GM12875 (cell line): Measurements from ENCODE around the gene ZYG11B.
"Not testable (repeated sequence)": the region's sequence is repeated elsewhere in the genome, so short reads cannot be mapped to it uniquely, and the experiment has no call there.

Experiments
- H3K4me3 ChIP-seq: one replicate; pipeline ENCODE4 v1.5.1; 2011; ENCODE audit warnings: low read depth, low read length, control low read depth
- CTCF ChIP-seq: IDR thresholded peaks from 2 replicates; pipeline ENCODE4 v1.5.1; 2011; ENCODE audit warnings: low read depth, mild to moderate bottlenecking, control low read depth, inconsistent platforms, low read length, moderate library complexity, borderline replicate concordance; ENCODE audit not compliant: insufficient read depth

Gene ZYG11B

GRCh38 chr1:52857443-52857842 lies 131.2 kb downstream of the ZYG11B start:
- no peak for TF ChIP-seq CTCF
- no peak overlapping the region for H3K4me3 ChIP-seq

DNA sequence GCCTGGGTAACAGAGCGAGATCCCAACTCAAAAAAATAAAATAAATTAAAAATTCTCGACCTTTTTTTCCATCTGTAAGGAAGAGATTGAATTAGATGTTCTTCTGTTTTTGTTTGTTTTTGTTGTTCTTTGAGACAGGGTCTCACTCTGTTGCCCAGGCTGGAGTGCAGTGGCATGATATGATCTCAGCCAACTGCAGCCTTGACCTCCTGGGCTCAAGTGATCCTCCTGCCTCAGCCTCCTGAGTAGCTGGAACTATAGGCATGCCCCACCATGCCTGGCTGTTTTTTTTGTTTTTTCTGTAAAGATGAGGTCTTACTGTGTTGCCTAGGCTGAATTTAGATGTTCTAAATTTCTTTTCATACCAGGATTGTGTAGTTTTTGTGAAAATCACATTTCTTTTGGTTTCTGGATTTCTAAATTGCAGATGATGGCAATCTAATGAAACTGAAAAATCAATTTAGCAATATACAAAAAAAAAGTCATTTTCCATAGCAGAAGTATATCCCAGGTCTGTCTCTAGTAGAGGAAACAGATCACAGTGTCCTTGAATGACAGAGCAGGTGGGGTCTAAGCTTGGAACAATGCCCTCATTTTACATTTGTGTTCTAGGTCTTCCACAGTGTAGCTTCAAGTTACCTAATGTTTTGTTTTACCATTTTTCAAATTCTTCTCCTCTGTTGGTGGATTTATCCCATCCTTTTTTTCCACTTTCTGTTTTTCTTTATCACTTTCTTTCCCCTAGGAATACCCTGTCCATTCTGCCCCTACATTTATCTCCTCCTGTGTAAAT lies 136.6 kb downstream of the ZYG11B start:
- no peak for TF ChIP-seq CTCF
- no peak overlapping the region for H3K4me3 ChIP-seq

DNA sequence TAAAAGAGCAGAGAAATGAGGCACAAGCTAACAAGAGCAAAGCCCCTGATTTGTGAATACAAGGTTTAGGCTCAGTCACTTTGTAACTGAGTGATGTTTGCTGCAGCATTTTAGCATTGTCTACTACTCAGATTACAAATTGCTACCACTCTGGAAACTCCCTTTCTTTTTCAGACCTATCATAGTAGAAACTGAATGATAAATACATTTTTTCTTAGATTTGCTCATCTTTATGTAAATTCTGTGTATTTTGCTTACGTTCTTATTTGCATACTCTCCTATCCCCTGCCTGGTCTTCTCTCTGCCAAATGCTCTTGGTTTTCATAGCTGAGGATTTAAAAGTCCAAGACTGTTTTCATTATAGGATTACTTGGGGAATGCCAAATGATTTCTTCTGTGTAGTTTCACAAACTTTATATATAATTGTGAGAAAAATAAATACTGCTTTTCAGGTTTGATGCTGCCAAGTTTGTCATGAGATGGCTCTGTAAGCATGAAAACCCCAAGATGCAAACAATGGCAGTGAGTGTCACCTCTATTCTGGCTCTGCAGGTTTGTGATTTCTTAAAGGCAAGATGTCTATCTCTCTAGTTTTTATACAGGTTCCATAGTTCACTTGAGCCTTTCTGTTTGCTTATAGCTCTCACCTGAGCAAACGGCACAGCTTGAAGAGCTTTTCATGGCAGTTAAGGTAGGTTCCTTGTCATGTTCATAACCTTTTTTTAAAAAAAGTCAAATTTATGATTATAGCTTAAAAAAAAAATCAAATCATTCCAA lies 141.0 kb downstream of the ZYG11B start:
- no peak for TF ChIP-seq CTCF
- no peak overlapping the region for H3K4me3 ChIP-seq

- H3K4me3 ChIP-seq: not testable (repeated sequence)
Measured at GRCh38 chr1:52869727-52870126, 143.5 kb downstream of the ZYG11B start.

GRCh38 chr1:52876843-52877242 lies 150.6 kb downstream of the ZYG11B start:
- no peak overlapping the region for H3K4me3 ChIP-seq
- TF ChIP-seq CTCF: no peak
